GM08714 (cell line): ENCODE measurements around the gene SCAF1.
"Not testable (repeated sequence)": the region's sequence is repeated elsewhere in the genome, so short reads cannot be mapped to it uniquely, and the experiment has no call there.

Source experiments
- H3K4me3 ChIP-seq: fragments of 200-500 bp; sonication (Bioruptor generic); 2 replicates; pipeline ENCODE4 v1.5.1; 2014; ENCODE audit warnings: mild to moderate bottlenecking, low read length, inconsistent platforms
- ZNF274 ChIP-seq: IDR thresholded peaks from 2 replicates; pipeline ENCODE4 v1.6.1; 2012; ENCODE audit warnings: mild to moderate bottlenecking, low read depth, low read length

SCAF1 gene

DNA sequence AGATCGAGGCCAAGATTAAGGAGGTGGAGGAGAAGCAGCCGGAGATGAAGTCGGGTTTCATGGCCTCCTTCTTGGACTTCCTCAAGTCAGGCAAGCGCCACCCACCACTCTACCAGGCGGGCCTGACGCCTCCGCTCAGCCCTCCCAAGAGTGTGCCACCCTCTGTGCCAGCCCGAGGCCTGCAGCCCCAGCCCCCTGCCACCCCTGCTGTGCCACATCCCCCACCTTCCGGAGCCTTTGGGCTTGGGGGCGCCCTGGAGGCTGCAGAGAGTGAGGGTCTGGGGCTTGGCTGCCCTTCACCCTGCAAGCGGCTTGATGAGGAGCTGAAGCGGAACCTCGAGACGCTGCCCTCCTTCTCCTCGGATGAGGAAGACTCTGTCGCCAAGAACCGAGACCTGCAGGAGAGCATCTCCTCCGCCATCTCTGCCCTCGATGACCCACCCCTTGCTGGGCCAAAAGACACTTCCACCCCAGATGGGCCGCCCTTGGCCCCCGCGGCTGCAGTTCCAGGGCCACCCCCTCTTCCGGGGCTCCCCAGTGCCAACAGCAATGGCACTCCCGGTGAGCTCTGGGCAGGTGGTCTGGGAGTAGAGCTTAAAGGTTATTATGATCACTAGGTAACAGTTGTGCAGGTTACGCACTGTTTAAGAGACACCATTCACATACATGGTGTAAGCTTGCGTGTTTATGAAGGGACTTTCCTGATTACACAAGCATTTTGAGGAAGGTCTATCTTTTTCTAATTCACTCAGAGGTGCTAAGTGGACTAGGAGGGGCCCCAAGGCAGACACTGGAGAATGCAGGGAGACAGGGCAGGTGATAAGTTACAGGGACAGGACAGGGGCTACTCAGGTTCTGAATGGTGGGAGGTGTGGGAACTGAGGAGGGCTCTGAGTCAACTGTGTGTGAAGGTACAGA, 42.4 kb upstream of the SCAF1 start:
- TF ChIP-seq ZNF274, result no peak
- no peak overlapping the region for H3K4me3 ChIP-seq

DNA sequence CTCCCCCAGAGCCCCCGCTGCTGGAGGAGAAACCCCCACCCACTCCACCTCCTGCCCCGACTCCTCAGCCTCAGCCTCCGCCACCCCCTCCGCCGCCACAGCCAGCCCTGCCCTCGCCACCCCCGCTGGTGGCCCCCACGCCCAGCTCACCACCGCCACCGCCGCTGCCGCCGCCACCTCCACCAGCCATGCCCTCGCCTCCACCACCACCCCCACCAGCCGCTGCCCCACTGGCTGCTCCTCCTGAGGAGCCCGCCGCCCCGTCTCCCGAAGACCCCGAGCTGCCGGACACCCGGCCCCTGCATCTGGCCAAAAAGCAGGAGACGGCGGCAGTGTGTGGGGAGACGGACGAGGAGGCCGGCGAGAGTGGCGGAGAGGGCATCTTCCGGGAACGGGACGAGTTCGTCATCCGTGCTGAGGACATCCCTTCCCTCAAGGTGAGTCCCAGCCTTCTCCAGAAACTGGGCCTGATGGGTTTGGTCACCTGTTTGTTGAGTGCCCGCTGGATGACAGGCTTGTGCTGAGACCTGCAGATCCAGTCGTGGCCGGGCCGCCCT, 40.4 kb upstream of the SCAF1 start:
- no peak for TF ChIP-seq ZNF274
- H3K4me3 ChIP-seq, result no peak overlapping the region

GRCh38 chr19:49602806-49603205, 39.2 kb upstream of the SCAF1 start:
- H3K4me3 ChIP-seq, result no peak overlapping the region
- TF ChIP-seq ZNF274, result no peak

DNA sequence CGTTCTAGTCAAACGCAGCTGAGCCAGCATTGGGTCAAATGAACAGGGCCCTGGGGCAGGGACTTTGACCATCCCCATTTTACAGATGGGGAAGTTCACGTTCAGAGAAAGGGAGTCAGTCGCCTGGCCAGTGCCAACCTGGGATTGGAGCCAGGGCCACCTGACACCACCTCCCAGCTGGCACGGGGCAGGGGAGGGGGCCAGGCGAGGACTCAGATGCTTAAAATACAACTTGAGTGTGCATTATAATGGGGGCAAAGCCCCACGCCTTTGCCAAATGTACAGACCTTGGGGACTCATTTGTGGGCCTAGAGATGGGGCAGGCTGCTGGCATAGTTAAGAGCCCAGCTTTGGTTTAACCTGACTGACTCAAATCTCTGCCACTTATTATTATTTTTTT, 36.4 kb upstream of the SCAF1 start:
- TF ChIP-seq ZNF274, result no peak

DNA sequence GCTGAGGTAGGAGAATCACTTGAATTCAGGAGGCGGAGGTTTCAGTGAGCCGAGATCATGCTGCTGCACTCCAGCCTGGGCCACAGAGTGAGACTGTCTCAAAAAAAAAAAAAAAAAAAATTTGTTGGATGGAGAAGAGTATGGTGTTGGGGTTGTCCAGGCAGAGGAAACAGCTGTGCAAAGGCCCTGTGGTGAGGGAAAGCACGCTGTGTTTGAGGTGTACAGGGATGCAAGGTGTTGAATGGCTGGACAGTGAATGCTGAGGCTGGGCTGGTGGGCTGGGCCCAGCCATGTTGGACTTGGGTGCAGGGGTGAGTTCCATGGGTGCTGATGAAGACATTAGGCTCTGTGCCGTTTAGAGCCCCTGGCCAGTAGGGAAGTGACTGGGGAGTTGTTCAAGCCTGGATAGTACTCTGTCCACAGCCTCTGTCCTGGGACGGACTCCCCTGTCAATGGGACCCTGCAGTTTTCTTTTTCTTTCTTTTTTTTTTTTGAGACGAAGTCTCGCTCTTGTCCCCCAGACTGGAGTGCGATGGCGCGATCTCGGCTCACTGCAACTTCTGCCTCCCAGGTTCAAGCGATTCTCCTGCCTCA, 32.4 kb upstream of the SCAF1 start:
- no peak for TF ChIP-seq ZNF274
- H3K4me3 ChIP-seq, result no peak overlapping the region

More for the DNA sequence above, 36.4 kb upstream of the SCAF1 start:
- H3K4me3 ChIP-seq, result no peak overlapping the region

GRCh38 chr19:49613374-49613773, 28.6 kb upstream of the SCAF1 start:
- no peak for TF ChIP-seq ZNF274

GRCh38 chr19:49614096-49614833, 27.7 kb upstream of the SCAF1 start:
- TF ChIP-seq ZNF274, result no peak
- no peak overlapping the region for H3K4me3 ChIP-seq

More at GRCh38 chr19:49613374-49613773, 28.6 kb upstream of the SCAF1 start:
- H3K4me3 ChIP-seq, result no peak overlapping the region

- H3K4me3 ChIP-seq, result no peak overlapping the region
- no peak for TF ChIP-seq ZNF274
These were observed 26.1 kb upstream of the SCAF1 start for GRCh38 chr19:49615861-49616260.

GRCh38 chr19:49616532-49616931, 25.5 kb upstream of the SCAF1 start:
- TF ChIP-seq ZNF274, result no peak
- H3K4me3 ChIP-seq, result no peak overlapping the region

DNA sequence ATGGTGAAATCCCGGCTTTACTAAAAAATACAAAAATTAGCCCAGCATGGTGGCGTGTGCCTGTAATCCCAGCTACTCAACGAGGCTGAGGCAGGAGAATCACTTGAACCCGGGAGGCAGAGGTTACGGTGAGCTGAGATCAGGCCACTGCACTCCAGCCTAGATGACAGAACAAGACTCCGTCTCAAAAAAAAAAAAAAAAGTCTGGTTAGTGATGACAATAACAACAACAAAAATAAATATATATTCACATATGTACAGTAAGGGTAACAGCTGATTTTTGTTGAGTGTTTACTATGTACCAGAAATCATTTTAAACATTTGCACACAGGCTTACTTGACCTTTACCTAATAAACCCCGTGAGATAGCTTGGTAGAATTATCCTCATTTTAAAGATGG, 25.1 kb upstream of the SCAF1 start:
- no peak overlapping the region for H3K4me3 ChIP-seq
- TF ChIP-seq ZNF274, result no peak

DNA sequence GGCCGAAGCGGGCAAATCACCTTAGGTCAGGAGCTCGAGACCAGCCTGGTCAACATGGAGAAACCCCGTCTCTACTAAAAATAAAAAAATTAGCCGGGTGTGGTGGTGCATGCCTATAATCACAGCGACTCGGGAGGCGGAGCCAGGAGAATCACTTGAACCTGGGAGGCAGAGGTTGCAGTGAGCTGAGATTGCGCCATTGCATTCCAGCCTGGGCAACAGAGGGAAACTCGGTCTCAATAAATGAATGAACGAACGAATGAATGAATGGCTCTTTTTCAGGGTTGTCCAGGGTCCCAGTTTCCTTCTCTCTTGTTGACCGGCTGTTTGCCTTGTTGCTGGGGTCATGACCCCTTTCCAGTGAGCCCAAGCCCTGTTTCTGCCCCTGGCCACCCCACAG, 24.1 kb upstream of the SCAF1 start:
- H3K4me3 ChIP-seq, result not testable (repeated sequence)

DNA sequence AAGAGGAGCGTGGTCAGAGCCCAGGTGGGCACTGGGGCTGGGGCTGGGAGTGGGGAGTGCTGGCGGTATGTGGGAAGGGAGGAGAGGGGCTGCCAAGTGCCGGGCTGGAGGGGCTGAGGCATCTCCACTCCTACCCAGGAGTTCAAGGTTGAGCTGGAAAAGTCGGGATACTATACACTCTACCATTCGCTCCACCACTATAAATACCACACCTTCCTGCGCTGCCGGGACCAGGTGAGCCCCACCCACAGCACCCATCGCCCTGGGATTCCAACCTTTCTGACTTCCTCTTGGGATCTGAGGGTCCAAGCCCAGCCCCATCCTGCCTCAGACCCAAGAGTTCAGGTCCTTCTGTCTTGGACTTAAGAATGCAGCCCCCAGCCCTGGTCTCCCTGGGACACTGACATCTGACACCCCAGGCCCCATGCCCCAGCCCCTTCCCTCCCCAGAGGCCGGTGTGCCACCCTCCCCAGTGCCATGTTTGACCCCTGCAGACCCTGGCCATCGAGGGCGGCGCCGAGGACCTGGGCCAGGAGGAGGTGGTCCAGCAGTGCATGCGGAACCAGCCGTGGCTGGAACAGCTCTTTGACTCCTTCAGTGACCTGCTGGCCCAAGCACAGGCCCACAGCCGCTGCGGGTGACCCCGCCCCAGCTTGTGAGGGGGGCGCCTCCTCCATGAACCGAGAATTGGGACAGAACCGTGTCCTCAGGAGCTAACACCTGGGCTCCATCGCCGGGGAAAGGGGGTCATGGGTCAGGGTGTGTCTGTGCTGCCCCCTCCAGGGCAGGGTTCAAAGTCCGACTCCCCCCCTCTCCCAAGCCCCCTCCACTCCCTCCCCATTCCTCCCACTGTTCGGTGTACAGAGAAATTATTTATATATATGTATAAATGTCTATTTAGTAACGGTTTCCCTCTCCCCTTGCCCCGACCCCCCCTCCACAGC, 16.8 kb upstream of the SCAF1 start:
- TF ChIP-seq ZNF274, result no peak
- H3K4me3 ChIP-seq, result no peak overlapping the region

GRCh38 chr19:49626226-49626625, 15.8 kb upstream of the SCAF1 start:
- no peak overlapping the region for H3K4me3 ChIP-seq
- TF ChIP-seq ZNF274, result no peak
